GM19023 (cell line): ENCODE data around the gene MED16.

ENCODE experiments used
- ATAC-seq: cut with Tn5 transposase; IDR thresholded peaks from one replicate; pipeline ENCODE4 v1.9.1; 2021; ENCODE audit warnings: mild to moderate bottlenecking, moderate library complexity; ENCODE audit not compliant: unreplicated experiment

Gene MED16

GRCh38 chr19:912181-913079, 19.4 kb upstream of the MED16 start:
- ATAC-seq = no peak

- ATAC-seq = no peak
Observed at GRCh38 chr19:911197-912033, 18.4 kb upstream of the MED16 start.

GRCh38 chr19:907183-907853, 14.3 kb upstream of the MED16 start:
- no peak for ATAC-seq

- no peak for ATAC-seq
Observed at GRCh38 chr19:906480-906879, 13.5 kb upstream of the MED16 start.

GRCh38 chr19:904545-904944, 11.6 kb upstream of the MED16 start:
- no peak for ATAC-seq

GRCh38 chr19:903266-903797, 10.3 kb upstream of the MED16 start:
- no peak for ATAC-seq

GRCh38 chr19:902446-903226, 9.6 kb upstream of the MED16 start:
- no peak for ATAC-seq

- ATAC-seq = no peak
Observed at GRCh38 chr19:902093-902370, 9.0 kb upstream of the MED16 start.

- no peak for ATAC-seq
Observed at GRCh38 chr19:901216-902092, 8.5 kb upstream of the MED16 start.

GRCh38 chr19:900302-901111, 7.5 kb upstream of the MED16 start:
- ATAC-seq = no peak

GRCh38 chr19:900043-900301, 7.0 kb upstream of the MED16 start:
- no peak for ATAC-seq

- no peak for ATAC-seq
Observed at GRCh38 chr19:899336-900042, 6.5 kb upstream of the MED16 start.

GRCh38 chr19:898663-899062, 5.7 kb upstream of the MED16 start:
- ATAC-seq = no peak

GRCh38 chr19:897442-898039, 4.6 kb upstream of the MED16 start:
- no peak for ATAC-seq

- ATAC-seq = no peak
Observed at GRCh38 chr19:896999-897398, 4.0 kb upstream of the MED16 start.

- no peak for ATAC-seq
Observed at GRCh38 chr19:896434-896833, 3.4 kb upstream of the MED16 start.

- no peak for ATAC-seq
Observed at GRCh38 chr19:892243-892893, 619 bp downstream of the MED16 start.
